AG08395 (cell line): ENCODE measurements around the gene RASGEF1B.
"Not testable (repeated sequence)": the region's sequence is repeated elsewhere in the genome, so short reads cannot be mapped to it uniquely, and the experiment has no call there.

ENCODE experiments used
- DNase-seq: peaks from one replicate; pipeline ENCODE4 v3.0.0; 2012; ENCODE audit warnings: mixed read lengths, low spot score

Gene RASGEF1B

DNA sequence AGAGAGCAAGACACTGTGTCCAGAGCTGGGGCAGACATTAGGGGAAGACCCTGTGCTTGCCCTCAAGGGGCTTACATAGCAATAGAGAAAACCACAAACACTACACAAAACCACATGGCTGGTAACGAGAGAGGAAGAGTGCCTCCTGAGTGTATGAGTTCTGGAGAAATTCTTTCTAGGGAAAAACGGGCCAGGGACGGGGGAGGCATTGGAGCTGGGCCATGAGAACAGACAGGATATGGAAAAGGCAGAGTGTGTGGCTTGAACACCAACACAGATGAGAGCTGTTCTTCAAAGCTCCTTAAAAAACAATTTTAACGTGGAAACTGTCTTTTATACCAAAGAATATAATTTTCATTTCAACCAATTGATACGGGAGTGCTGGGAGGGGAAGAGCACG lies 42.7 kb downstream of the RASGEF1B start:
- DNase-seq = no peak

DNA sequence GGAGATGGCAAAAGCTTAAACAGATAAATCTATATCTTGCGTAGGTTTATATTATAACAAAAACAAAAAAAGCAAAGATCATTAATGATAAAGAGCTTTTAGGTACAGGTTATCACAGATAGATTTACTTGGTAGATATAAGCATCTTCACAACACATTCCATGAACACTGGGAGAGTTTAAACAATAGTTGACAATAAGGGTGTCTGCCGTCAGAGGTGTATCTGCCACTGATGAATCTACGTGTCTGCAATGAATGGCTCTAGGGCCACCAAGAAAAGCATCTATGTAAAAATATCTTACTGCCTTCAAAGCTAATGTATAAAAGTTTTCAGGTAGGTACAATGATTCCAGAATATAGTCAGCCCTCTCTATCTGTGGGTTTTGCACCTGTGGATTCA lies 43.7 kb downstream of the RASGEF1B start:
- DNase-seq = no peak

GRCh38 chr4:81427344-81427821 lies 44.3 kb downstream of the RASGEF1B start:
- no peak for DNase-seq

- no peak for DNase-seq
Measured at GRCh38 chr4:81426770-81427289, 44.9 kb downstream of the RASGEF1B start.

GRCh38 chr4:81424816-81425755 lies 46.6 kb downstream of the RASGEF1B start:
- no peak for DNase-seq

- no peak for DNase-seq
Measured at GRCh38 chr4:81424336-81424735, 47.4 kb downstream of the RASGEF1B start.

GRCh38 chr4:81422595-81422994 lies 49.1 kb downstream of the RASGEF1B start:
- DNase-seq = no peak

GRCh38 chr4:81421346-81422218 lies 50.1 kb downstream of the RASGEF1B start:
- DNase-seq = no peak

DNA sequence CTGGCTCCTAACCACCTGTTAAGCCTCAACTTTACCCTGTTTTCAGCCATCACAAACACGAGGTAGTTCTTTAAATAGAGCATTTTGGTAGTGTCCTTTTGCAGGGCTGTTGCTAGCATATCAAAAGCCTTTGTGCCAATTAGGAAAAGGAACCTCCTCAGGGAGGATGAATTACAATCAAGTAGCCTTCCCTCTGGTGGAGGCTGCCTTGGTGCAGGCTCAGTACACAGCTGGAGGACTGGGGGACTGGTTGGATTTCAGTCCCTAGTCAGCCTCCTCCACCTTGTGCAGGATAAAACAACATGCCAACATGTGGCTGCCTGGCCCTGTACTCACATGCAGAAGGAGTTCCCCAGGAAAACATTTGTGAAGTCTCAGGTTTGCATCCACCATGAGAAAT lies 53.1 kb downstream of the RASGEF1B start:
- DNase-seq = no peak

DNA sequence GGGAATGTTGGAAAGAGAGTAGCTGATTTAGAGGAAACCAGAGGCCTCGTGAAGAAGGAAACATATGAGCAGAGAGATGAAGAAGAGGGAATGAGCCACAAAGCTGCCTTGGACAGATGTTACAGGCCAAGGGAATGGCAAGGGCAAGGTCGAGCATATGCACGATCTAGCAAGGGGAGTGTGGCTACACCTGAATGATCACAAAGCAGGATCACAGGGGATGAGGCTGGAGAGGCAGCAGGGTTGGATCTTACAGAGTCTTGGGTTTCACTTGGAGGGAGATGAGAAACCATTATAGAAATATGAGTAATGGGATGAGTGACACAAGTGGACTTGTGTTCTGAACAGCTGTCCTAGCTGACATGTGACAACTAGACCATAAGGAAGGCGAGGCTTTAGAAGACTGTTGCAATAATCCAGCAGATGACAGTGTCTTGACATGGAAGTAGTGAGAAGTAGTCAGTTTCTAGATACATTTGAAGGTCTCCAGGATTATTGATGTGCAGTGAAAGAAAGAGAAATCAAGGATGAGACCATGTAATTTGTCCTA lies 58.7 kb downstream of the RASGEF1B start:
- no peak for DNase-seq

GRCh38 chr4:81410680-81411079 lies 61.0 kb downstream of the RASGEF1B start:
- no peak for DNase-seq

DNA sequence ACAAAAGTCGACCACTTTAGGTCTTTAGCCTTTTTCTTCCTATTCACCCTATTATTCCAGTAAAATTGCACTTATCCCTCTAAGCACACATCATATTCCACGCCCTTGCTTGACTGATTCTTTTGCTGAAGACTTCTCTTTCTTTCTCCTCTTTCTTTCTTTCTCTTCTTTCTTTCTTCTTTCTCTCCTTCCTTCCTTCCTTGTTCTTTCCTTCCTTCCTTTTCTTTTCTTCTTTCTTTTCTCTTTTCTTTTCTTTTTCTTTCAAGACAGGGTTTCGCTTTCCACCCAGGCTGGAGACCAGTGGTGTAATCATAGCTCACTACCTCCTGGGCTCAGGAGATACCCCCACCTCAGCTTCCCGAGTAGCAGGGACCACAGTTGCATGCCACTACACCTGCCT lies 61.9 kb downstream of the RASGEF1B start:
- no peak for DNase-seq

- no peak for DNase-seq
Measured at GRCh38 chr4:81408341-81408740, 63.4 kb downstream of the RASGEF1B start.

DNA sequence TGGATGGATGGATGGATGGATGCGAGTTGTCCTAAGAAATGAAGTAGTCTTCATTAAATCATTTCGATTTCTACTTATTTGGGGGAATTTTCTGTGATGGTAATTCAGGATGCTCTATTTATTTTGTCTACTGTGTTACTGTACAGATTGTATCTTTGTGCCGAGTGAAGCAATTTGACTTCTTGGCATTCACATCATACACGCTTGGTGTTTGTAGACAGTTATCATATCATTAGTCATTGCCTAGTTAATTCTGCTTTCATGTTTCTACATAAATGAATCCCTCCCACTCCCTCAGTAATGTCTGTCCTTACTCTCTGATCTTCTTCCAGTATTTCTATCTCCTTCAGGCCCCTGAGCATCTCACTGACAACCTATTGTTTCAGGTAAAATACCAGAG lies 64.0 kb downstream of the RASGEF1B start:
- DNase-seq = no peak

GRCh38 chr4:81406481-81406880 lies 65.2 kb downstream of the RASGEF1B start:
- not testable (repeated sequence) for DNase-seq

GRCh38 chr4:81405900-81406401 lies 65.8 kb downstream of the RASGEF1B start:
- DNase-seq = peak; percentile 84

GRCh38 chr4:81404741-81405140 lies 67.0 kb downstream of the RASGEF1B start:
- DNase-seq = no peak

GRCh38 chr4:81404294-81404693 lies 67.4 kb downstream of the RASGEF1B start:
- DNase-seq = peak; percentile 18

- no peak for DNase-seq
Measured at GRCh38 chr4:81399306-81400086, 72.2 kb downstream of the RASGEF1B start.

DNA sequence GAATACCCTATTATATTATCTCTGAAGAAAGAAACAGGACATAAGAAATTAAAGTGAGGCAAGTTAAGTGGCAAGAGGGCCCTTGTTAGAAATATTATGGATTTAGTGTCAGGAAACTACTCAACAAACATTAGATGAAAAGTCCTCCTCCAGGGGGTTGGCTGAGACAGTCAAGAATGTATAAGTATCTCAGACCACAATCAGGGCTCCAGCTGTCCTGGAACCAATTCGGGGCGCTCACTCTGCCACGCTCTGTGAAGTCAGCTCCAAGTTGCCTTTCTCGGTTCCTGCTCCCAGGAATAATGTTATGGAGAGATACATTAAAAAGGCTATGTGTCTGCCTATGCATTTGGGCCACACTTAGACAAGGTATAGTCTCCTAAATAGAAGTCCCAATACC lies 73.3 kb downstream of the RASGEF1B start:
- DNase-seq = no peak

DNA sequence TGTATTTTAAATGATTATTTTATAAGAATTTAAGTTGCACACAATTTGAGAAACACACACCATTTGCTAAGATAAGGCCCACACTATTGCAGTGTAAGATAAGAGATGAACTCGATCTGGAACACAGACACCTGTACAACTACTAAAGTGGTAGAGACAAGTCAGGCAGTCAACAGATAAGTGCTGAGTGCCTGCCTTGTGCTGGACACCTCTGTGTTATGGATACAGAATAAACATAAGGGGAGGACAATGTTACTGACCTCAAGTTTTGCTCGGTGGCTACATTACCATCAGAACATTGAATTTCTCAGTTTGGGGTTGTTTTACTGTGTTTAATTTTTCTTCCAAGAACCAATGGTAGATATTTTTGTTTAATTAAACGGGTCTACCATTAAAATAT lies 74.1 kb downstream of the RASGEF1B start:
- DNase-seq = no peak
